HG03039 (cell line): ENCODE results near the gene COL23A1.

Source experiments
- ATAC-seq: cut with Tn5 transposase; IDR thresholded peaks from one replicate; pipeline ENCODE4 v1.9.1; 2021; ENCODE audit warnings: mild to moderate bottlenecking, moderate library complexity; ENCODE audit not compliant: unreplicated experiment

COL23A1 gene

GRCh38 chr5:178463321-178464155 is 126.7 kb downstream of the COL23A1 start:
- ATAC-seq, result no peak

GRCh38 chr5:178462816-178463215 is 127.4 kb downstream of the COL23A1 start:
- ATAC-seq, result no peak

DNA sequence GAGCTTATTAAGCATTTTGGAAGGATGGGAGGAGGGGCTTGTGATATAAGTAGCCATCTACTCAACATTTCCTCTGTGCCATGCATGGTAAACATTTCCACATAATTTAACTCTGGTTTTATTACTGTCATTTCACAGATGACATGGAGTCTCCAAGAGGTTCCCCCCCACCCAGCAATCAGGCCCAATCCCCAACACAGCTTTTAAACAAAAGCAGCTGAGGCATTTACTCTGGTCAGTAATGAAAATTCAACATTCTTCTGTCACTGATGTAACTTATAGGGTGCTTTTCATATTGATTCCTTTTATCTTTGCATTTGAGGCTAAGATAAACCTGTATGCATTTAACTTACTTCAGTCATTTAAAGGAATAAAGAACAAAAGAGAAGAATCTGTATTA is 128.1 kb downstream of the COL23A1 start:
- no peak for ATAC-seq

- ATAC-seq, result no peak
These were observed 129.0 kb downstream of the COL23A1 start for GRCh38 chr5:178461004-178461730.

GRCh38 chr5:178460598-178460997 is 129.6 kb downstream of the COL23A1 start:
- ATAC-seq, result no peak

- ATAC-seq, result no peak
These were observed 130.0 kb downstream of the COL23A1 start for GRCh38 chr5:178460174-178460573.

GRCh38 chr5:178458140-178458539 is 132.1 kb downstream of the COL23A1 start:
- no peak for ATAC-seq

DNA sequence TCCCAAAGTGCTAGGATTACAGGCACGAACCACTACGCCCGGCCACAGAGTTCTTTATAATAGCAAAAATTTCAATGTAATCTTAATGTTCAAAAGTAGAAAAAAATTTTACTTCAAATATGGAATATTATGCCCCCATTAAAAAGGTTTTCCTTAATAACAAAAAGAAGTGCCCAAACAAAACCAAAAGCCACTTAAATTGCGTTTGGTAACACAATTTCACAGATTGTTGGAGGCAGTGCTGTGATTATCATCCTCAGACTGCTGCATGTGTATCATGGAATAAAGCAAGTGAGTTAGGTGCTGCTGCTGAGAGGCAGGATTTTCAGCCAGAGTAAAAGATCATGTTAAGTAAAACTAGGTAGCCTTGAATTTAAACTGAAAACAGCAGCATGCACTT is 132.7 kb downstream of the COL23A1 start:
- ATAC-seq, result no peak

GRCh38 chr5:178455480-178455835 is 134.7 kb downstream of the COL23A1 start:
- ATAC-seq, result no peak

- no peak for ATAC-seq
These were observed 135.2 kb downstream of the COL23A1 start for GRCh38 chr5:178454821-178455479.

DNA sequence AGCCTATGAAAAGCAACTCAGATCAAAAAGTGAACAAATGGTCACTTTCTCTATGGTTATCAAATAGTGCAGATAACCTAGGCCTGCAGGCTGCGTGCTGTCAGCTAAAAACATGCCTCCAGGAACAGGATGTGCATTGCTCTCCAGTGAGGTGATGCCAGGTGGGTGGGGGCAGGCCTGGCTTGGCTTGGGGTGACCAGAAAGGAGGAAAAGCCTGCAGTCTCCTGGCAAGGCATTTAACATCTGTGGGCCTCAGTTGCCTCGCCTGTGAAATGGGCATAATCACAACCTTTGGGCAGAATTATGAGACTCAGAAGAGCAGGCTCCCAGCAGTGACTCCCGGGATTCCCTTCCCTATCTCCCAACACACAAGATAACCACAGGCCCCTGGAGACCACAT is 135.9 kb downstream of the COL23A1 start:
- ATAC-seq, result no peak

DNA sequence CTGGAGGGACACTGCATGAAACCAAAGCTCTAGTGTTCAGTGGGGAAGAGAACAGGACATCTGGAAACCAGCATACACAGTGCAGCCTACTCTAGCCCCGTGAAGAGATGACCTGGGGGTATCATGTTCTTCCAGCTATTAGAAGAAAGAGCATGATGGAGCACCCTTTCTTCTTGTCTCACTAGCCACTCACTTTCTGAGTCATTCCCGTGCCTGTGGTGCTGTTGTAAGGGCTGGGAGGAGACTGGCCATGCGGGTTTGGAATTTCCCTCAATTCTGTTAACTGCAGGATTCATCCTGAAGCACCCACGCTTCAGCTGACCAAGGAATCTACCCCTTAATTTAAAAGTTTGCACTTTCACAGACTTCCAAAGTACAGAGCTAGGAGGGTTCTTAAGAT is 137.0 kb downstream of the COL23A1 start:
- no peak for ATAC-seq

- ATAC-seq, result no peak
These were observed 139.8 kb downstream of the COL23A1 start for GRCh38 chr5:178450121-178451028.

- no peak for ATAC-seq
These were observed 140.8 kb downstream of the COL23A1 start for GRCh38 chr5:178449163-178450070.

GRCh38 chr5:178445534-178445933 is 144.7 kb downstream of the COL23A1 start:
- ATAC-seq, result no peak

DNA sequence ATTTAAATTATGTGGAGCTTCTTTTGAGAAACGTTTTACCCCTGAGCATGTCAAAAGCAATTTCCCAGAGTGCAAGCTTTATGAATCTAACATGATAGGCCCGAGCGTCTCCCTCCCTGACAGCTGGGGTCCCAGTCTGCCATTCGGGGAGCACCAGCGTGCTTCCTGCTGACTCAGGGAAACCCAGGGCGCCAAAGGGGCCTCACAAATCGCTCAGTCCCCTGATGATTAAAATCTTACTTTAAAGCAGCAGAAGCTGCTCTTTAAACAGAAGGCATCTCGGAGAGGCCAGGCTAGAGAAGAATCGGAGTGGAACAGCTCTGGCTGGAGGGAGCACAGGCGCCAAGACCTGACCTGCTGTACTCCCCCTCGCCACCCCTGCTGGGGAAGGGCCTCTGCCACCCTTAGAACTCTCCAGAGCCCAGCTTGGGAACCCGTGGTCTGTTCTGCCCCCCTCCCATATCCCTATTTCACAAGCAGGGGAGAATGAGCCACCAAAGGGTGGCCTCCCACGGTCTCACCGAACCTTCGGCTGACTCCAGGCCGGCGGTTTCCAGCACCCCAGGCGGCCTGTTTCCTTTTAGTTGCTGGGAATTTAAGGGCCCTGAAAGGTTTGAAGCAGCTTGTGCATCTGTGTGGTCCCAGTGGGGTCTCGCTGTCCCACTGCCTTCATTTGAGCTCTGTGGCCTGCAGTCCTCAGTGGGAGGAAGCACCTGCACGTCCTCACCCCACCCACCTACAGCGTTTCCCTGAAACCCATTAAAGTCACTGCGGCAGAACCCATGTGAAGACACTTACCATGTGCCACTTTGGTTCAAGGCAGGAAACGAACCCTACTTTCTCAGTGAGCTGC is 147.6 kb downstream of the COL23A1 start:
- no peak for ATAC-seq

GRCh38 chr5:178441486-178442270 is 148.5 kb downstream of the COL23A1 start:
- ATAC-seq, result no peak

DNA sequence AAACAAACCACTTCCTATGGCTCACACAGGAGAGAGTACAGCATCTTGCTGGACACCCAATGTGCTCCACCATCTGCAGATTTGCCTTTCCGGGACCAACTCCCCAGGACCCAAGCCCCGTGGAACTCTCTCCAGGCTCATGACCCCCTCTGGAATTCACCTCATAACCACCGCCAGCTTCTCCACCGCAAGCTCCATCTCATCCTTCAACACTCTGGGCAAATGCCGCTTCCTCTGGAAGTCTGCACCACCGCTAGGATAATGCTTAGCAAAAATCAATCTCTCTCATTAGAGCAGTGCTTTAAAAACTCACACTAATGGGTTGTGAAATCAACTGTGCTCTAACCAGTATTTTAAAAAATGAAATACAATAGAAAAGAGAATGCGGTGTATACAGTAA is 150.0 kb downstream of the COL23A1 start:
- ATAC-seq, result no peak
